Prostate gland (tissue), 2 donors: ENCODE results near the gene HTN3. TPM values are rescaled to one million over a fixed set of nuclear protein-coding genes. Genes with fewer than 3 reads are reported as not detected.
"Not testable (repeated sequence)": the region's sequence is repeated elsewhere in the genome, so short reads cannot be mapped to it uniquely, and the experiment has no call there.

ENCODE experiments used
- DNase-seq: peaks from one replicate; pipeline ENCODE4 v3.0.0-alpha.2; 2019; ENCODE audit warnings: low spot score
- H3K27ac ChIP-seq, 2 donors: fragments of 200-600 bp; sonication (generic); 2 replicates each; pipeline ENCODE4 v1.5.1; 2017 to 2019
- H3K27me3 ChIP-seq: fragments of 200-600 bp; sonication (generic); replicated peaks from 2 replicates; pipeline ENCODE4 v1.5.1; 2019; ENCODE audit not compliant: insufficient read depth
- H3K36me3 ChIP-seq, 2 donors: fragments of 200-600 bp; sonication (generic); 1 replicate in 1 of 2; 2 replicates in 1 of 2; pipeline versions ENCODE4 v1.5.1 to v1.8.1; 2017 to 2019
- H3K4me1 ChIP-seq: fragments of 200-600 bp; sonication (generic); replicated peaks from 2 replicates; pipeline ENCODE4 v1.5.1; 2019
- H3K4me3 ChIP-seq, 2 donors: fragments of 200-600 bp; sonication (generic); 2 replicates each; pipeline ENCODE4 v1.5.1; 2017 to 2019
- H3K9me3 ChIP-seq: fragments of 200-600 bp; sonication (generic); 2 replicates; pipeline ENCODE4 v1.5.1; 2017
- CTCF ChIP-seq, 4 experiments: fragments of 200-600 bp in 2 of 4; fragments of 450-650 bp in 2 of 4; sonication (generic) in 2 of 4; IDR thresholded peaks; 1 replicate in 3 of 4; 2 replicates in 1 of 4; pipeline ENCODE4 v1.5.1; 2016 to 2019; ENCODE audit warnings: antibody characterized with exemption in 4 of 4, mild to moderate bottlenecking in 2 of 4, moderate library complexity in 2 of 4
- POLR2A ChIP-seq: fragments of 450-650 bp; IDR thresholded peaks from one replicate; pipeline ENCODE4 v1.6.1; 2016; ENCODE audit warnings: antibody characterized with exemption, mild to moderate bottlenecking
- POLR2AphosphoS5 ChIP-seq: sonication (generic); formaldehyde crosslinking; IDR thresholded peaks from one replicate; pipeline ENCODE4 v1.6.1; 2017; ENCODE audit warnings: antibody characterized with exemption
- WGBS: methylation state at CpG from one replicate; pipeline ENCODE4 v1.1.5; 2018; 5-methylcytosine and 5-hydroxymethylcytosine counted together
- intact Hi-C: fragments of 100-400 bp; cut with DNase I; formaldehyde crosslinking; loops from one replicate; pipeline ENCODE4 v1.14.2; 2022
- total RNA-seq, 2 donors: library from RNA; depleted of rRNA; stranded (reverse); fragments of >200 nt; gene quantifications; one replicate each; pipeline ENCODE4 v1.1.0, GENCODE V29; 2016

HTN3 gene
- total RNA-seq, 2 donors from 2014 or later = not detected

GRCh38 chr4:70023218-70023617, 5.0 kb upstream of the HTN3 start:
- WGBS = 92% methylated on average over 2 of the region's 2 CpGs
- intact Hi-C loops = no loop called here
- no peaks in the 10 kb centered on the region for H3K9me3 ChIP-seq
- no peak overlapping the region for H3K27ac ChIP-seq
- no peaks in the 10 kb centered on the region for H3K36me3 ChIP-seq
- DNase-seq = no peak
- H3K4me3 ChIP-seq = no peak overlapping the region
- H3K4me1 ChIP-seq = no peaks in the 10 kb centered on the region
- TF ChIP-seq POLR2AphosphoS5 (no peak), CTCF (IDR thresholded peaks at IDR 0.05) (no peak), POLR2A (no peak)
- no peaks in the 10 kb centered on the region for H3K27me3 ChIP-seq

- Histone ChIP-seq H3K4me1 (no peaks in the 10 kb centered on the region), H3K27me3 (no peaks in the 10 kb centered on the region), H3K4me3 (no peak overlapping the region), H3K36me3 (no peaks in the 10 kb centered on the region), H3K9me3 (no peaks in the 10 kb centered on the region), H3K27ac (no peak overlapping the region)
- intact Hi-C loops = no loop called here
- DNase-seq = no peak
- 83% methylated on average over 5 of the region's 5 CpGs for WGBS
- TF ChIP-seq POLR2AphosphoS5 (no peak), CTCF (IDR thresholded peaks at IDR 0.05) (no peak), POLR2A (no peak)
Observed at GRCh38 chr4:70027011-70027410, 1.2 kb upstream of the HTN3 start.

- 91% methylated on average over 16 of the region's 18 CpGs for WGBS
- H3K4me1 ChIP-seq, intact Hi-C loops: not testable (repeated sequence)
Observed at GRCh38 chr4:70037559-70037958, 9.3 kb downstream of the HTN3 start.

GRCh38 chr4:70039928-70040327, 11.7 kb downstream of the HTN3 start:
- H3K4me1 ChIP-seq, H3K9me3 ChIP-seq, H3K27ac ChIP-seq, intact Hi-C loops, H3K4me3 ChIP-seq, H3K36me3 ChIP-seq, H3K27me3 ChIP-seq, DNase-seq: not testable (repeated sequence)

More at GRCh38 chr4:70037559-70037958, 9.3 kb downstream of the HTN3 start:
- not testable (repeated sequence) for DNase-seq, H3K27me3 ChIP-seq, H3K9me3 ChIP-seq, H3K36me3 ChIP-seq, H3K27ac ChIP-seq, H3K4me3 ChIP-seq

- H3K27ac ChIP-seq = no peak overlapping the region
- no peaks in the 10 kb centered on the region for H3K9me3 ChIP-seq
- TF ChIP-seq POLR2AphosphoS5 = no peak
- no peak for TF ChIP-seq POLR2A
- no peak for TF ChIP-seq CTCF (IDR thresholded peaks at IDR 0.05)
- 93% methylated on average over 7 of the region's 7 CpGs for WGBS
- intact Hi-C loops = no loop called here
- no peaks in the 10 kb centered on the region for H3K4me1 ChIP-seq
- no peak for DNase-seq
- no peaks in the 10 kb centered on the region for H3K36me3 ChIP-seq
- H3K27me3 ChIP-seq = no peaks in the 10 kb centered on the region
- H3K4me3 ChIP-seq = no peak overlapping the region
Observed at GRCh38 chr4:70041652-70042286, 13.5 kb downstream of the HTN3 start.

- H3K4me1 ChIP-seq, H3K9me3 ChIP-seq, H3K27ac ChIP-seq, H3K4me3 ChIP-seq, H3K27me3 ChIP-seq, H3K36me3 ChIP-seq, DNase-seq, intact Hi-C loops: not testable (repeated sequence)
- 85% methylated on average over 6 of the region's 6 CpGs for WGBS
Observed at GRCh38 chr4:70050138-70050537, 21.9 kb downstream of the HTN3 start, which contains the start of gene HTN1. Gene HTN1, plus strand, starts transcription at chr4:70050438. Its CDS starts 2,639 bp downstream, at chr4:70053077.
